ENCODE data around the gene ITGB3.

The ITGB3 gene

DNA sequence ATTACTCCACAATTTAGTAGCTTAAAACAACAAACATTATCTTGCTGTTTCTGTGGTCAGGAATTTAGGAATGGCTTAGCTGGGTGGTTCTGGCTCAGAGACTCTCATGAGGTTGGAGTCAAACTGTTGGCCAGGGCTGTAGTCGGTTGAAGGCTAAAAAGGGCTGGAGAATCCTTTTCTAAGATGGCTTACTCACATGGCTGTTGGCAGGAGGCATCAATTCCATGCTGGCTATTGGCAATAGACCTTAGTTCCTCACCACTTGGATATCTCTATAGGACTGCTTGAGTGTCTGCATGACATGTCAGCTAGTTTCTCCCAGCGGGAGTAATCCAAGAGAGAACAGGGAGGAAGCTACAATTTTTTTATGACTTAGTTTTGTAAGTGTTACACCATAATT lies 63.5 kb downstream of the ITGB3 start:
- H3K27ac ChIP-seq (ENCODE audit: low read depth, low read length), result no peak overlapping the region
- no peak overlapping the region for H2AFZ ChIP-seq (ENCODE audit: low read depth, low read length, severe bottlenecking)
- no peak for TF ChIP-seq EZH2phosphoT487 (conservative IDR thresholded peaks at IDR 0.05; ENCODE audit: low read length)
- TF ChIP-seq CTCF (IDR thresholded peaks at IDR 0.05; ENCODE audit: insufficient read depth, low read length, poor library complexity, severe bottlenecking), result no peak
- no peaks in the 10 kb centered on the region for H3K27me3 ChIP-seq (ENCODE audit: low read length)
- H3K4me3 ChIP-seq (ENCODE audit: insufficient read depth, low read length, poor library complexity, severe bottlenecking), result no peak overlapping the region
- no peaks in the 10 kb centered on the region for H3K9me2 ChIP-seq (replicated peaks; ENCODE audit: insufficient read depth, low read length)
- no peaks in the 10 kb centered on the region for H3K9me3 ChIP-seq (ENCODE audit: insufficient read depth, low read length)
- H3K9ac ChIP-seq (ENCODE audit: low read length), result no peak overlapping the region
- H3F3A ChIP-seq (ENCODE audit: insufficient read depth), result no peaks in the 10 kb centered on the region
- no peaks in the 10 kb centered on the region for H4K20me1 ChIP-seq (ENCODE audit: low read depth, low read length)
- no peak overlapping the region for H3K4me2 ChIP-seq (ENCODE audit: low read depth, low read length, poor library complexity, severe bottlenecking)
- no peaks in the 10 kb centered on the region for H3K36me3 ChIP-seq (ENCODE audit: low read length)
- no peaks in the 10 kb centered on the region for H3K79me2 ChIP-seq (ENCODE audit: insufficient read depth, low read length)

DNA sequence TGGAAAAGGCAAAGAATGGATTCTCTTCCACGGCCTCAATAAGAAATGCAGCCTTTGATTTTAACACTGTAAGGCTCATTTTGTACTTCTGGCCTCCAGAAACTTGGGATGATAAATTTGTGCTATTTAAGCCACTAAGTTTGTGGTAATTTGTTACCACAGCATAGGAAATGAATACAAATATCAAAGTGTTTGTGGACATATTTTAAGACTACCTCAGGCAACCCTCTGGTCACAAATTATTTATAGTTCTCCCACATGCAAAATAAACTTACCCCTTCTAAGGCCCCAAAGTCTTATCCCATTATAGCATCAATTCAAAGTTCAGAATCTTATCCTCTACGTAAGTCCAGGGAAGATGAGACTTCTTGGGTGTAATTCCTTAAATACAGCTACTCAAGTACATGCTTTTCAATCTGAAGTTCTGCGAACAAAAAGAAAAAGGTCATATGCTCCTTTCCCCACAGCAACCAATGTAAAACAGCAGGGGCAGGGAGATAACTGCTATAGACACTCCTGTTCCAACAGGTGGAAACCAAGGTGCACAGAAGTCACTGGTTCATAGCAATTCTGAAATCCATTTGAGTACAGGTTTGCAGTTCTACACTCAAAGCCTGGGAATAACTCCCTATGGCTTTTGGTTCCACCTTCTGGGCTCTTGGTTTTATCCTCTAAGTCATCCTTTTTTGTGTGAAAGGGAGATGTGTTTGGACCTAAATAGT lies 64.7 kb downstream of the ITGB3 start:
- H4K20me1 ChIP-seq (ENCODE audit: low read depth, low read length), result no peaks in the 10 kb centered on the region
- H3K79me2 ChIP-seq (ENCODE audit: insufficient read depth, low read length), result no peaks in the 10 kb centered on the region
- no peak overlapping the region for H3K4me2 ChIP-seq (ENCODE audit: low read depth, low read length, poor library complexity, severe bottlenecking)
- TF ChIP-seq EZH2phosphoT487 (conservative IDR thresholded peaks at IDR 0.05; ENCODE audit: low read length), result no peak
- TF ChIP-seq CTCF (IDR thresholded peaks at IDR 0.05; ENCODE audit: insufficient read depth, low read length, poor library complexity, severe bottlenecking), result no peak
- H3K4me3 ChIP-seq (ENCODE audit: insufficient read depth, low read length, poor library complexity, severe bottlenecking), result no peak overlapping the region
- no peak overlapping the region for H3K27ac ChIP-seq (ENCODE audit: low read depth, low read length)
- peaks cover 6% of the 10 kb centered on the region; the same call in 1 of the 2 replicates for H3F3A ChIP-seq (ENCODE audit: insufficient read depth)
- H3K36me3 ChIP-seq (ENCODE audit: low read length), result no peaks in the 10 kb centered on the region
- H3K9me2 ChIP-seq (replicated peaks; ENCODE audit: insufficient read depth, low read length), result no peaks in the 10 kb centered on the region
- H3K9ac ChIP-seq (ENCODE audit: low read length), result no peak overlapping the region
- H3K9me3 ChIP-seq (ENCODE audit: insufficient read depth, low read length), result no peaks in the 10 kb centered on the region
- no peaks in the 10 kb centered on the region for H3K27me3 ChIP-seq (ENCODE audit: low read length)
- H2AFZ ChIP-seq (ENCODE audit: low read depth, low read length, severe bottlenecking), result no peak overlapping the region

DNA sequence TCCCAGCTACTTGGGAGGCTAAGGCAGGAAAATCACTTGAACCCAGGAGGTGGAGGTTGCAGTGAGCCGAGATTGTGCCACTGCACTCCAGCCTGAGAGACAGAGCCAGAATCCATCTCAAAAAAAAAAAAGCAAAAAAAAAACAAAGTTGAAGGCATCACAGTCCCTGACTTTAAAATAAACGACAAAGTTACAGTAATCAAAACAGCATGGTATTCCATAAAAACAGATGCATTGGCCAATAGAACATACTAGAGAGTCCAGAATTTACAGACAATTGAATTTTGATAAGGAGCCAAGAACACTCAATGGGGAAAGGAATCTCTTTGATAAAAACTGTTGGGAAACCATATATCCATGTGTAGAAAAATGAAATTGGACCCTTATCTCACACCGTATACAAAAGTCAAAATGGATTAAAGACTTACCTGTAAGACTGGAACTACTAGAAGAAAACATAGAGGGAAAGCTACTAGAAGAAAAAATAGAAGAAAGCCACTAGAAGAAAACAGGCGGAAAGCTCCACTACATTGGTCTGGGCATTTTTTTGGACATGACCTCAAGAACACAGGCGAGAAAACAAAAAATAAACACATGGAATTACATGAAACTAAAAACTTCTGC lies 67.4 kb downstream of the ITGB3 start:
- Histone ChIP-seq H3K79me2 (ENCODE audit: insufficient read depth, low read length) (no peaks in the 10 kb centered on the region), H4K20me1 (ENCODE audit: low read depth, low read length) (no peaks in the 10 kb centered on the region), H3K27me3 (ENCODE audit: low read length) (no peaks in the 10 kb centered on the region), H3K9me2 (replicated peaks; ENCODE audit: insufficient read depth, low read length) (no peaks in the 10 kb centered on the region), H3K4me3 (ENCODE audit: insufficient read depth, low read length, poor library complexity, severe bottlenecking) (no peak overlapping the region), H3K27ac (ENCODE audit: low read depth, low read length) (no peak overlapping the region), H3K9ac (ENCODE audit: low read length) (no peak overlapping the region), H3K9me3 (ENCODE audit: insufficient read depth, low read length) (no peaks in the 10 kb centered on the region), H3K36me3 (ENCODE audit: low read length) (no peaks in the 10 kb centered on the region), H3F3A (ENCODE audit: insufficient read depth) (peaks cover 15% of the 10 kb centered on the region; the same call in 1 of the 2 replicates), H3K4me2 (ENCODE audit: low read depth, low read length, poor library complexity, severe bottlenecking) (no peak overlapping the region), H2AFZ (ENCODE audit: low read depth, low read length, severe bottlenecking) (no peak overlapping the region)
- TF ChIP-seq EZH2phosphoT487 (conservative IDR thresholded peaks at IDR 0.05; ENCODE audit: low read length) (no peak), CTCF (IDR thresholded peaks at IDR 0.05; ENCODE audit: insufficient read depth, low read length, poor library complexity, severe bottlenecking) (no peak)

Measured in SU-DHL-6 (cell line).